ENCODE results near the gene FGF7.

DNA sequence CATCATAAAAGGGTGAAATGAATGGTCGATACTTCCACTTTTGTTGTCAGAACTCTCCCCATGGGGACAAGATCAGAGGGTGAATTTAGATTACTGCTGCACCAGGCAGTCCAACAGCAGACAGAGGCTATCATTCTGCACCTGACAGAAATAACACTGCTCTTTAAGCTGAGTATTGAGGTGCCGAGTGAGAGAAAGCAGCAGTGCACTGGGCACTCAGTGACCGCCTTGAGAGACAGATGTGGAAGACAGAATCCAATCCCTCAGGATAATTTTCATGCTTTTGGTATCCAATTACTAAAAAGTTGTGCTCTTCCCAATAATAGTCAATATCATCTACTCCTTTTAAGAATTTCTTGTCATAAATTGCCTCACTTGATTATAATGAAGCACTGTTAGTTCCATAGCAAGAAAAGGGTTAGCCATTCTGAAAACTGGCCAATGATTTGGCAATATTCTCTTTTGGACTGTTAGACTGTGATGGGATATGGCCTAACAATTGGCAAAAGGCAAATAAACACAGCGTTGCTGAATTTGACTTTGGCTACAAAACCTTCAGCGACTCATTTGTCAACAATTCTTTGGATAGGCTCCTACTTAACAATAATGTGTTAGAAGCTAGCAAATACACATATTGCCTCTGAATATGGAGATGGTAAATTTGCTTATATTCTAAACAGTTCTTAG, 5.5 kb downstream of the FGF7 start:
- TF ChIP-seq CTCF (IDR thresholded peaks at IDR 0.05) (no peak), ZFX (IDR thresholded peaks at IDR 0.05; ENCODE audit: borderline replicate concordance) (no peak)

Measured in 22Rv1 (cell line).